Peyer's patch (tissue), 4 donors: Measurements from ENCODE around the gene CTU2. TPM values are rescaled to one million over a fixed set of nuclear protein-coding genes. Genes with fewer than 3 reads are reported as not detected.

Experiments
- DNase-seq, 3 donors: peaks; one replicate each; pipeline ENCODE4 v3.0.0-alpha.2; 2017 to 2019
- H3K27ac ChIP-seq, 4 donors: fragments of 200-600 bp; sonication (generic); one replicate each; pipeline ENCODE4 v1.5.1; 2016 to 2019
- H3K27me3 ChIP-seq, 2 donors: fragments of 200-600 bp; sonication (generic); one replicate each; pipeline ENCODE4 v1.5.1; 2019
- H3K36me3 ChIP-seq, 3 donors: fragments of 200-600 bp; sonication (generic); one replicate each; pipeline ENCODE4 v1.5.1; 2016 to 2019
- H3K4me1 ChIP-seq, 4 donors: fragments of 200-600 bp; sonication (generic); one replicate each; pipeline ENCODE4 v1.5.1; 2016 to 2019
- H3K4me3 ChIP-seq, 4 donors: fragments of 200-600 bp; sonication (generic); 1 replicate in 3 of 4; 2 replicates in 1 of 4; pipeline ENCODE4 v1.5.1; 2016 to 2019; ENCODE audit warnings: mild to moderate bottlenecking in 1 of 4
- H3K9me3 ChIP-seq, 4 donors: fragments of 200-600 bp; sonication (generic); one replicate each; pipeline ENCODE4 v1.5.1; 2016 to 2019; ENCODE audit warnings: mild to moderate bottlenecking in 1 of 4
- POLR2A ChIP-seq, 2 donors: fragments of 450-650 bp; IDR thresholded peaks; one replicate each; pipeline ENCODE4 v1.5.1; 2017; ENCODE audit warnings: antibody characterized with exemption in 2 of 2, mild to moderate bottlenecking in 2 of 2, moderate library complexity in 2 of 2
- total RNA-seq, 4 donors: library from RNA; depleted of rRNA; stranded (reverse); fragments of >200 nt; gene quantifications; one replicate each; pipeline ENCODE4 v1.1.0, GENCODE V29; 2016
- TF ChIP-seq, protein P1 (sequence below), 6 experiments: fragments of 450-650 bp in 4 of 6; fragments of 200-600 bp in 2 of 6; sonication (generic) in 1 of 6; IDR thresholded peaks; one replicate each; pipeline ENCODE4 v1.5.1; 2017 to 2019; ENCODE audit warnings: antibody characterized with exemption in 6 of 6, mild to moderate bottlenecking in 3 of 6, moderate library complexity in 1 of 6

Gene CTU2
- total RNA-seq, 4 donors from 2014 or later = 3.9 to 25.1 (median 9.3) TPM

DNA sequence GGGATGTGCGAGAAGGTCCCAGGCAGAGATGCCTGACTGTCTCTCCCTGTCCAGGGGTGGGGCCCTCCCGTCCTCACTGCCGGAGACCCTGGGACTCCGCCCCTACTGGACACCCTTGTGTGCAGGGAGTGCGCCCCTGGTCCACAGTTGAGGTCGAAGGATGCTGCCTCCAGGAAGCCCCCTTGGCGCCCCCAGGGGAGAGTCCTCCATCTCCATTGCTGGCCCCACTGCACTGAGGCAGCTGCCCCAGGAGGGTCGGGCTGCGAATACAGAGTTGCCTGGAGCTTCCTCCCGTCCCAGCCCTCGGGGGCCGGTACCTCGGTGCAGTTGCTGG lies 26.6 kb downstream of the CTU2 start:
- Histone ChIP-seq H3K9me3 (no peaks in the 10 kb centered on the region), H3K4me3 (no peak overlapping the region), H3K27me3 (no peaks in the 10 kb centered on the region), H3K4me1 (peaks cover 0 to 6% (median 0%) of the 10 kb centered on the region in 4 donors), H3K36me3 (peaks cover 0 to 67% (median 0%) of the 10 kb centered on the region in 3 donors), H3K27ac (no peak overlapping the region)
- DNase-seq = no peak
- TF ChIP-seq POLR2A (IDR thresholded peaks at IDR 0.05) = no peak
- TF ChIP-seq, protein P1, sequence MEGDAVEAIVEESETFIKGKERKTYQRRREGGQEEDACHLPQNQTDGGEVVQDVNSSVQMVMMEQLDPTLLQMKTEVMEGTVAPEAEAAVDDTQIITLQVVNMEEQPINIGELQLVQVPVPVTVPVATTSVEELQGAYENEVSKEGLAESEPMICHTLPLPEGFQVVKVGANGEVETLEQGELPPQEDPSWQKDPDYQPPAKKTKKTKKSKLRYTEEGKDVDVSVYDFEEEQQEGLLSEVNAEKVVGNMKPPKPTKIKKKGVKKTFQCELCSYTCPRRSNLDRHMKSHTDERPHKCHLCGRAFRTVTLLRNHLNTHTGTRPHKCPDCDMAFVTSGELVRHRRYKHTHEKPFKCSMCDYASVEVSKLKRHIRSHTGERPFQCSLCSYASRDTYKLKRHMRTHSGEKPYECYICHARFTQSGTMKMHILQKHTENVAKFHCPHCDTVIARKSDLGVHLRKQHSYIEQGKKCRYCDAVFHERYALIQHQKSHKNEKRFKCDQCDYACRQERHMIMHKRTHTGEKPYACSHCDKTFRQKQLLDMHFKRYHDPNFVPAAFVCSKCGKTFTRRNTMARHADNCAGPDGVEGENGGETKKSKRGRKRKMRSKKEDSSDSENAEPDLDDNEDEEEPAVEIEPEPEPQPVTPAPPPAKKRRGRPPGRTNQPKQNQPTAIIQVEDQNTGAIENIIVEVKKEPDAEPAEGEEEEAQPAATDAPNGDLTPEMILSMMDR (IDR thresholded peaks at IDR 0.05) = no peak

DNA sequence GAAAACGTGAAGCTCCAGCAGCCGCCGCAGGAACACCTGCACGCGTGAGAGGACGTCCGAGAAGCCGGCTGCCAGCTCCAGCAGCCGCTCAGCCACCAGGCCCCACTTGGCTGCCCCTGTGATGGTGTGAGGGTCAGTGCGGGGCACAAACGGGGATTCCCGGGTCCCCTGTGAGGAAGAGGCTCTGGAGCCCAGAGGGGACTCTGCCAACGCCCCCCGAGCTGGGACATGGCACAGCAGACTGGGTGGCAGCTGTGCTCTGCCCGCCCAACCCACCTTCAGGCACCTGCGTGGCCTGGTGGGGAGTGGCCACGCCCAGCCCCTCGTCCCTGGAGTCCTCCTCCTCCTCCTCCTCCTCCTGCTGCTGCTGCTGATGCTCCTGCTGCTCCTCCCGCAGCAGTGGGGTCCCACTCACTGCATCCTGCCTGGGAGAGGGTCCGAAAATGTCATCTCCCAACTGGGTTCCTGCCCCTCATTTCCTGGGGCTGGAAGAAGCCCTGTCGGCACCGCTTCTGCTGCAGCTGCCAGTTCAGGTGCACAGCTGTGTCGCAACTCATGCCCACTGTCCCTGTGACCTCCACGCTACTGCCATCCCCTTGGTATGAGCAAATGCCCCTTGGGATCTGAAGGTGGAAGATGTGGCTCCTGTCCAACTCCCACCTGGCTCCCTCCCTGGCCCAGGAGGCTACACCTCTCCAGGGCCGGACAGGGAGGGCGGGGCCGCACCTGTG lies 27.5 kb downstream of the CTU2 start:
- H3K27me3 ChIP-seq = no peaks in the 10 kb centered on the region
- TF ChIP-seq, protein P1 (IDR thresholded peaks at IDR 0.05) = no peak
- no peak for TF ChIP-seq POLR2A (IDR thresholded peaks at IDR 0.05)
- no peaks in the 10 kb centered on the region for H3K9me3 ChIP-seq
- H3K4me3 ChIP-seq = no peak overlapping the region
- no peak for DNase-seq
- H3K36me3 ChIP-seq = peaks cover 0 to 70% (median 0%) of the 10 kb centered on the region in 3 donors
- no peak overlapping the region for H3K27ac ChIP-seq
- H3K4me1 ChIP-seq = peaks cover 0 to 6% (median 0%) of the 10 kb centered on the region in 4 donors

DNA sequence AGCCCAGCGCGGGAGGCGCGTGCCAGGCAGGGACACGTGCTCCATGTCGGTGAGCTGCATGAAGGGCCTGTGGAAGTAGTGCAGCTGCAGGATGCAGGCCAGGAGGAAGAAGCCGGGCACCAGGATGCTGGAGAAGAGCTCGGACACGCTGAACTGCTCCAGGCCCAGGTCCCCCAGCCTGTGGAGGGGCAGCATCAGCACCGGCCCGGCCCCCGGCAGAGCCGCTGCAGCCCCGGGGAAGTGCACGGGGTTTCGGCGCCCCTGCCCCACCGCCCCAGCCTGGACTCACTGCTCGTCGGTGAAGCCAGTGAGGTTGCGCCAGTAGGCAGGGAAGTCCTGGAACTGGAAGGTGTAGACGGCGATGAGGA lies 28.0 kb downstream of the CTU2 start:
- Histone ChIP-seq H3K36me3 (peaks cover 0 to 70% (median 0%) of the 10 kb centered on the region in 3 donors), H3K9me3 (no peaks in the 10 kb centered on the region), H3K4me1 (peaks cover 0 to 6% (median 0%) of the 10 kb centered on the region in 4 donors), H3K27me3 (no peaks in the 10 kb centered on the region), H3K4me3 (no peak overlapping the region), H3K27ac (no peak overlapping the region)
- DNase-seq = no peak
- TF ChIP-seq, protein P1 (IDR thresholded peaks at IDR 0.05) = no peak
- no peak for TF ChIP-seq POLR2A (IDR thresholded peaks at IDR 0.05)

DNA sequence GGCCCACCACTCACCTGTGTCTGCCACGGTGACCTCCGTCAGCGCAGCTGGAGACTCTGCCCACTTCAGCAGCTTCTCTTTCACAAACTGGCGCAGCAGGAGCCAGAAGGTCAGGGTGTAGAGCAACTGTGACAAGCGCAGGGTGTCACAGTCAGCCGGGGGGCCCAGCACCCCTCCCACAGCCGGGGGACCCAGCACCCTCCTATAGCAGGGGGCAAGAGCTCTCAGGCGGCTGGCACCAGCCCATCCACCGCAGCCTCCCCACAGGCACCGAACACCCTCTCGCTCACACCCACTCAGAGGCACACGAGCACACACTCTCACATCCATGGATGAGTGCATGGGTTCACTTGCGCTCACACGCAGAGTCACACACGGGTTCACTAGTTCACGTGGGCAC lies 28.8 kb downstream of the CTU2 start:
- Histone ChIP-seq H3K36me3 (peaks cover 0 to 70% (median 0%) of the 10 kb centered on the region in 3 donors), H3K27ac (no peak overlapping the region), H3K27me3 (no peaks in the 10 kb centered on the region), H3K4me1 (peaks cover 0 to 6% (median 0%) of the 10 kb centered on the region in 4 donors), H3K9me3 (no peaks in the 10 kb centered on the region), H3K4me3 (no peak overlapping the region)
- no peak for TF ChIP-seq POLR2A (IDR thresholded peaks at IDR 0.05)
- TF ChIP-seq, protein P1 (IDR thresholded peaks at IDR 0.05) = no peak
- DNase-seq = no peak

DNA sequence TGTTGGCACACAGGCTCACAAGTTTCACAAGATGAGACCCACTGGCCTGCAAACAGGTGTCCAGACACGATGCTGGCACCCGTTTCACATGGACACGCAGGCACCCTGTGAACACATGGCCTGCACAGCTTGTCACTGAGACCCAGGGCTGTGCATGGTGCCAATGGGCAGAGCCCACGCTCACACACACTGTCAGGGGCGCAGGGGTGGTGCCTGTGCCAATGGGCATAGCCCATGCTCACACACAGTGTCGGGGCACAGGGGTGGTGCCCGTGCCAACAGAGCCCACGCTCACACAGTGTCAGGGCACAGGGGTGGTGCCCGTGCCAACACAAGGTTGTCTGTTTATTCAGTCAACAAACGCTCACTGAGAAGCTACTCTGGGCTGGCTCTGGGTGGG lies 29.3 kb downstream of the CTU2 start:
- H3K4me1 ChIP-seq = peaks cover 0 to 6% (median 0%) of the 10 kb centered on the region in 4 donors
- no peaks in the 10 kb centered on the region for H3K9me3 ChIP-seq
- no peaks in the 10 kb centered on the region for H3K27me3 ChIP-seq
- no peak for DNase-seq
- H3K36me3 ChIP-seq = peaks cover 0 to 69% (median 0%) of the 10 kb centered on the region in 3 donors
- TF ChIP-seq, protein P1 (IDR thresholded peaks at IDR 0.05) = no peak
- TF ChIP-seq POLR2A (IDR thresholded peaks at IDR 0.05) = no peak
- no peak overlapping the region for H3K27ac ChIP-seq
- H3K4me3 ChIP-seq = no peak overlapping the region
